ENCODE results near the gene PRMT7. TPM values are rescaled to one million over a fixed set of nuclear protein-coding genes. Genes with fewer than 3 reads are reported as not detected.

Gene PRMT7
- total and polyA plus RNA-seq, 8 donors, result 11.6 to 47.9 (median 17.9) TPM

DNA sequence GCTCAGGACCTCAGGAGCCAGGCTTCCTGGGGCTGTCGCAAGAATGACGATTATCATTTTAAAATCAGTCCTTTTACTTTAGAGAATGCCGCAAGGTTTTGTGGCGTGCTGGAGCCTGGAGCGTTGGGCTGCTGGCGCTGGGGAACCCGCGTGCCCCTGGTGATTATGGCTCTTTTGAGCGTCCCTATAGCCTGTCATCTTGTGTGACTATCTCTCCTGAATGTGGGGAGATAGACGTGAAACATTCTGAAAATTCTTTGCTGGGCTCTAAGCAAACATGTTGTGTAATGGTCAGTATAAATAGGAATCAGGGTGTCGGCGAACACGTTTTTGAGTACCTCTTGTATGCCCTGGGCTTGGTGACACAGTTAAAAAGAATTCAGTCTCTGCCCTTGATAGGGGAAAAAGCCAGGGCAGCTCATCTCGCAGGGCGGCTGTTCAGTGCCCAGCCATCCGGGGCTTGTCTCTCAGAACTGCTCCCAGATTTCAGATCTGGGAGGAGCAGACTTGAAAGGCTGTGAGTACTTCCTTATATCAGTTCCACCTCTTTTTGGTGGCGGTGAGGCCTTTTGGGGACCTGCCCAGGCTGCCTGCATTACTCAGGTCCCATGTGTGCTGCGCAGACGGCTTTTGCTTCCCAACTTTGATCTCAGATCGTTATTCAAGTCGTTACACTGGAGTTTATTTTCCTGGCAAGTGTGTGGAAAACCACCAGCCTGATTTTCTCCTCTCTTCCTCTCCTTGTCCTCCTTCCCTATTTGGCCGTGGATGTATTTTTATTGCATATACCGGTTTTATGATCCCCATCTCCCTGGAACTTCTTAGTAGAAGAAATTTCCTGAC is 45.5 kb upstream of the PRMT7 start:
- peak; percentile 18 to 49 (median 36) for ATAC-seq
- H3K4me3 ChIP-seq, result peak overlapping the region; percentile 72 to 89 (median 82)
- H3K9me3 ChIP-seq, result no peaks in the 10 kb centered on the region
- H3K27ac ChIP-seq, result peak overlapping the region; percentile 22 to 80 (median 66)
- peaks cover 0 to 7% (median 4%) of the 10 kb centered on the region in 3 donors for H3K4me1 ChIP-seq
- H3K27me3 ChIP-seq, result no peaks in the 10 kb centered on the region
- intact Hi-C loops (cut with DNase I), result no loop called here
- no peak for DNase-seq
- TF ChIP-seq, protein P1, sequence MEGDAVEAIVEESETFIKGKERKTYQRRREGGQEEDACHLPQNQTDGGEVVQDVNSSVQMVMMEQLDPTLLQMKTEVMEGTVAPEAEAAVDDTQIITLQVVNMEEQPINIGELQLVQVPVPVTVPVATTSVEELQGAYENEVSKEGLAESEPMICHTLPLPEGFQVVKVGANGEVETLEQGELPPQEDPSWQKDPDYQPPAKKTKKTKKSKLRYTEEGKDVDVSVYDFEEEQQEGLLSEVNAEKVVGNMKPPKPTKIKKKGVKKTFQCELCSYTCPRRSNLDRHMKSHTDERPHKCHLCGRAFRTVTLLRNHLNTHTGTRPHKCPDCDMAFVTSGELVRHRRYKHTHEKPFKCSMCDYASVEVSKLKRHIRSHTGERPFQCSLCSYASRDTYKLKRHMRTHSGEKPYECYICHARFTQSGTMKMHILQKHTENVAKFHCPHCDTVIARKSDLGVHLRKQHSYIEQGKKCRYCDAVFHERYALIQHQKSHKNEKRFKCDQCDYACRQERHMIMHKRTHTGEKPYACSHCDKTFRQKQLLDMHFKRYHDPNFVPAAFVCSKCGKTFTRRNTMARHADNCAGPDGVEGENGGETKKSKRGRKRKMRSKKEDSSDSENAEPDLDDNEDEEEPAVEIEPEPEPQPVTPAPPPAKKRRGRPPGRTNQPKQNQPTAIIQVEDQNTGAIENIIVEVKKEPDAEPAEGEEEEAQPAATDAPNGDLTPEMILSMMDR (IDR thresholded peaks at IDR 0.05), result no peak
- no peaks in the 10 kb centered on the region for H3K36me3 ChIP-seq
- 18 to 21% methylated on average over 23 of the region's 23 CpGs for WGBS, 2 donors
- FAIRE-seq, result no peak

DNA sequence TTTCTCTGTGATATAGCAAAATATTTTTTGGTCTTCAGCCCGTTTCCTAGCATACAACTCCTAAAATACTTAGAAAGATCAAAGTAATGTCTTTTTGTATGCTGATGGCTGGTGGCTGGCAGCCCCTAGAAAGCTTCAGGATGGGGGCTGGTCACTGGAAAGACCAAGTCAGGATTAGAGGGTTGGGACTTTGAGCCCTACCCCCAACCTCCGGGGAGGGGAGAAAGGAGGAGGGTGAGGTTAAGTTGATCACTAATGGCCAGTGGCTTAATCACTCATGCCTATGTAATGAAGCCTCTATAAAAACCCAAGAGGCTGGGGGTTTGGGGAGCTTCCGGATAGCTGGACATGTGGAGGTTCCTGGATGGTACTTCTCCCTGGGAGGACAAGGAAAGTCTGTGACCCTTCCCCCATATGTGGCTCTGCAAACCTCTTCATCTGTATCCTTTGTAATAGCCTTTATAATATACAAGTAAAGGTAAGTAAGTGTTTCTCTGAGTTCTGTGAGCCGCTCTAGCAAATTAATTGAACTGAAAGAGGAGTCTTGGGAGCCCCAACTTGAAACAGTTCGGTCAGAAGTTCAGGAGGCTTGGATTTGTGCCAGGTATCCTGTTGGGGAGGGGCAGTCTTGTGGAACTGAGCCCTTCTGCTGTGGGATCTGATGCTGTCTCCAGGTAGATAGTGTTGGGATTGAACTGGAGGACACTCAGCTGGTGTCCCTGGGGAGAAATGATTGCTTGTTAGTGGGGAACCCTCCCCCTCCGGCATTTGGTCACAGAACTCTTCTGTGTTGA is 43.0 kb upstream of the PRMT7 start:
- H3K27me3 ChIP-seq, result no peaks in the 10 kb centered on the region
- intact Hi-C loops (cut with DNase I), result no loop called here
- no peaks in the 10 kb centered on the region for H3K36me3 ChIP-seq
- TF ChIP-seq, protein P1 (IDR thresholded peaks at IDR 0.05), result no peak
- ATAC-seq (no peak), FAIRE-seq (no peak), DNase-seq (no peak)
- no peak overlapping the region for H3K27ac ChIP-seq
- whole genome bisulfite sequencing, 2 donors, result 71 to 77% methylated on average over 6 of the region's 6 CpGs
- peaks cover 0 to 13% (median 4%) of the 10 kb centered on the region in 3 donors for H3K4me1 ChIP-seq
- no peak overlapping the region for H3K4me3 ChIP-seq
- no peaks in the 10 kb centered on the region for H3K9me3 ChIP-seq

DNA sequence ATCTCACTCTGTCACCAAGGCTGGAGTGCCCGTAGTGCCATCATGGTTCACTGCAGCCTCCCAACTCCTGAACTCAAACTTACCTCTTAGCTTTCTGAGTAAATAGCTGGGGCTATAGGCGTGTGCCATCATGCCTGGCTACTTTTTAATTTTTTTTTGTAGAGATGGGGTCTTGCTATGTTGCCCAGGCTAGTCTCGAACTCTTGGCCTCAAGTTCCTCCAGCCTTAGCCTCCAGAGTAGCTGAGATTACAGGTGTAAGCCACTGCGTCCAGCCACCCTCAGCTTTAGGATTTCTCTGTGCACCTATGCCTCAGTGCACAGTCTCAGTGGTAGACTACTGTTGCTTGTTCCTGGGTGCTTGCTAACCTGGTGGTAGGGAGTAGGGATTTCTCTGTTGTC is 41.0 kb upstream of the PRMT7 start:
- H3K27me3 ChIP-seq, result no peaks in the 10 kb centered on the region
- DNase-seq (no peak), ATAC-seq (no peak), FAIRE-seq (no peak)
- H3K36me3 ChIP-seq, result no peaks in the 10 kb centered on the region
- no peaks in the 10 kb centered on the region for H3K9me3 ChIP-seq
- peaks cover 0 to 13% (median 4%) of the 10 kb centered on the region in 3 donors for H3K4me1 ChIP-seq
- no peak overlapping the region for H3K4me3 ChIP-seq
- intact Hi-C loops (cut with DNase I), result no loop called here
- WGBS, 2 donors, result 93 to 95% methylated on average over 4 of the region's 4 CpGs
- TF ChIP-seq, protein P1 (IDR thresholded peaks at IDR 0.05), result no peak
- no peak overlapping the region for H3K27ac ChIP-seq

DNA sequence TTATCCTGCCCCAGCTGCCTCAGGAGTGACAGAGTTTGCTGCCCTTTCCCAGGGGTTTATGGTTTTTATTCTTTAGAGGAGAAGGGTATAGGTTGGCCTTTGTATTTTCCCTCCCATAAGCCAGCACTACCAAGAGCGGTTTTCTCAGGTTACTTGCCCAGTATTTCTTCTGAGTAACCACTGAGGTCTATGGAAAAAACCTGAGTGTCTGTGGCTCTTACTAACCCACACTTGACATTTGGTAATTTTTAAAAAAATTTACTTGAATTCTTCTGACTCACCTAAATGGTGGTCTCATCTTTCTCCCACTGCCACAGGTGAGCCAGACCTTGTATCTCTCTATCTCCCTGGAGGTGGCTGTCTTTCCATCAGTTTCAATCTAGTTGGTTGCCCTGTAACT is 40.5 kb upstream of the PRMT7 start:
- H3K4me1 ChIP-seq, result peaks cover 0 to 12% (median under 1%) of the 10 kb centered on the region in 3 donors
- no peaks in the 10 kb centered on the region for H3K27me3 ChIP-seq
- no peaks in the 10 kb centered on the region for H3K9me3 ChIP-seq
- TF ChIP-seq, protein P1 (IDR thresholded peaks at IDR 0.05), result no peak
- no peaks in the 10 kb centered on the region for H3K36me3 ChIP-seq
- H3K4me3 ChIP-seq, result no peak overlapping the region
- FAIRE-seq (no peak), DNase-seq (no peak), ATAC-seq (no peak)
- 0% methylated on average over 1 of the region's 1 CpG for WGBS, 2 donors
- intact Hi-C loops (cut with DNase I), result no loop called here
- H3K27ac ChIP-seq, result no peak overlapping the region

Measured in pancreas (tissue), 10 donors.